ENCODE data around the gene LYSMD3. TPM values are rescaled to one million over a fixed set of nuclear protein-coding genes. Genes with fewer than 3 reads are reported as not detected.

The LYSMD3 gene
- polyA plus RNA-seq, 1 donor (not counting 4 experiments of a cell fraction or from before 2014, with no cell fraction given): 18.9 TPM

DNA sequence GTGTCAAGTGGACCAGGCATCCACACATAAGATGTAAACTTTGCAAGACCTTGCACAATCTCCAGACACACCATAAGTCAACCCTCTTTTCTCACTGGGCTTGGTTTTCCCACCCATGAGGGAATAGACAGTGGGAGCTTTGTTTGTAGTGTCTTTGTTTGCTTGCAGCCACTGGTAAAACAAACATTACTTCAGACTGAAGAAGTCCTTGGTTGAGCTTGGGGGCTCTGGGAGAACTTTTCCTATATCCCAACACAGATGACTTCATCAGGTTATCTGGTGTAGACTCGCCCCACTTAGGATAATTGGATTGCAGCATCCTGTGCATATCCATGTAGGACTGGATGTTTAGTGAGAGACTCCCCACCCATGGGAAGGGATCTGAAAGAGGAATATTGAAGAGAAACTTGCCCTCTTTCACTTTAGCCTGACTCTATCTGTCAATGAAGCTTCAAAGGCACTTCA, 17.7 kb upstream of the LYSMD3 start:
- DNase-seq (ENCODE audit: low read depth, low spot score) (no peak), FAIRE-seq (no peak)
- Histone ChIP-seq H3K27me3 (ENCODE audit: control insufficient read depth, extremely low read depth, insufficient read depth, low read length) (peaks cover 8% of the 10 kb centered on the region), H3K9me3 (ENCODE audit: control insufficient read depth, low read depth, low read length) (no peaks in the 10 kb centered on the region), H3K4me2 (ENCODE audit: control insufficient read depth, extremely low read depth, insufficient read depth, low read depth, low read length) (no peak overlapping the region), H3K9me1 (ENCODE audit: control insufficient read depth, extremely low read depth, insufficient read depth, low read length) (no peaks in the 10 kb centered on the region), H3K27ac (ENCODE audit: control insufficient read depth, insufficient read depth, low read length) (no peak overlapping the region), H3K79me2 (ENCODE audit: control insufficient read depth, insufficient read depth, low read length) (no peaks in the 10 kb centered on the region), H3K36me3 (ENCODE audit: control insufficient read depth in 2 of 2, extremely low read depth in 1 of 2, insufficient read depth in 2 of 2, low read length in 2 of 2) (no peaks in the 10 kb centered on the region), H2AFZ (ENCODE audit: control insufficient read depth, low read length) (no peak overlapping the region), H3K4me3 (ENCODE audit: control insufficient read depth in 2 of 3, extremely low read depth in 1 of 3, insufficient read depth in 2 of 3, low read depth in 1 of 3, low read length in 3 of 3) (no peak overlapping the region), H3K9ac (ENCODE audit: control insufficient read depth, extremely low read depth, insufficient read depth, low read length) (no peak overlapping the region), H4K20me1 (ENCODE audit: control insufficient read depth, extremely low read depth, insufficient read depth, low read length) (no peaks in the 10 kb centered on the region), H3K4me1 (ENCODE audit: control insufficient read depth, extremely low read depth, insufficient read depth, low read length) (no peaks in the 10 kb centered on the region)
- dilution Hi-C loops (cut with MboI; ENCODE audit: extremely low pct_ligation_motif_present, low sequenced_read_pairs): no loop called here
- TF ChIP-seq EZH2 (IDR thresholded peaks at IDR 0.05; ENCODE audit: low read length): no peak
- TF ChIP-seq, protein P1, sequence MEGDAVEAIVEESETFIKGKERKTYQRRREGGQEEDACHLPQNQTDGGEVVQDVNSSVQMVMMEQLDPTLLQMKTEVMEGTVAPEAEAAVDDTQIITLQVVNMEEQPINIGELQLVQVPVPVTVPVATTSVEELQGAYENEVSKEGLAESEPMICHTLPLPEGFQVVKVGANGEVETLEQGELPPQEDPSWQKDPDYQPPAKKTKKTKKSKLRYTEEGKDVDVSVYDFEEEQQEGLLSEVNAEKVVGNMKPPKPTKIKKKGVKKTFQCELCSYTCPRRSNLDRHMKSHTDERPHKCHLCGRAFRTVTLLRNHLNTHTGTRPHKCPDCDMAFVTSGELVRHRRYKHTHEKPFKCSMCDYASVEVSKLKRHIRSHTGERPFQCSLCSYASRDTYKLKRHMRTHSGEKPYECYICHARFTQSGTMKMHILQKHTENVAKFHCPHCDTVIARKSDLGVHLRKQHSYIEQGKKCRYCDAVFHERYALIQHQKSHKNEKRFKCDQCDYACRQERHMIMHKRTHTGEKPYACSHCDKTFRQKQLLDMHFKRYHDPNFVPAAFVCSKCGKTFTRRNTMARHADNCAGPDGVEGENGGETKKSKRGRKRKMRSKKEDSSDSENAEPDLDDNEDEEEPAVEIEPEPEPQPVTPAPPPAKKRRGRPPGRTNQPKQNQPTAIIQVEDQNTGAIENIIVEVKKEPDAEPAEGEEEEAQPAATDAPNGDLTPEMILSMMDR (optimal IDR thresholded peaks at IDR 0.05 in 1 of 3, IDR thresholded peaks at IDR 0.05 in 1 of 3, conservative IDR thresholded peaks at IDR 0.05 in 1 of 3; ENCODE audit: extremely low read depth in 1 of 3, insufficient read depth in 2 of 3, low read length in 3 of 3): no peak

DNA sequence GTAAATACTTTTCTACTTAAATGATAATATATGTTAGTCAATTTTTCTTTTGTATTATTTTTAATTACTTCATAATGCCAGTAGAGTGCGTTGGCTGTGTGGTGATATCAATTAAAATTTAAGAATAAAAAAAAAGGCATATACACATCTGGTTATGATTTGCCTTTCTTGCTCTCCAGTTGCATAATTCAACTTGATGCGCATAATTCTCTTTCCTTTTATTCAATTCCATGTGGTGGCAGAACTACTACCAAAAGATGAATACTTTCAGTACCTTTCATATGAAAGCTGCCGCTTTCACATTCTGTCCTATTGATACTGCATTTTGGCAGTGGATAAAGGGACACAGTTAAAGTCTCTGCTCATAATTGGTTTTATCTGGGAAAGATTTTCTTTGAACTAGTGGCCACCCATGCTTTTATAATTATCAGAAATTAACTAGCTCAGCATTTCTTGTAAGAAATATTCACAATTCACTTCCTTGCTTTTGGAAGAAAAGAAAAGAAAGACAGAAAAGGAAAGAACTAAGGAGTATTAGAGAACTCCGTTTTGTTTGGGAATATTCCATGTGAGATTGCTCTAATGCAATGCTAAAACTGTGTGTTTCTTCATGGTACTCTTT, 16.9 kb upstream of the LYSMD3 start:
- no peak for TF ChIP-seq EZH2 (IDR thresholded peaks at IDR 0.05; ENCODE audit: low read length)
- TF ChIP-seq, protein P1 (optimal IDR thresholded peaks at IDR 0.05 in 1 of 3, IDR thresholded peaks at IDR 0.05 in 1 of 3, conservative IDR thresholded peaks at IDR 0.05 in 1 of 3; ENCODE audit: extremely low read depth in 1 of 3, insufficient read depth in 2 of 3, low read length in 3 of 3): no peak
- H3K9ac ChIP-seq (ENCODE audit: control insufficient read depth, extremely low read depth, insufficient read depth, low read length): no peak overlapping the region
- no peak for DNase-seq (ENCODE audit: low read depth, low spot score)

More for the DNA sequence above, 16.9 kb upstream of the LYSMD3 start:
- Histone ChIP-seq H2AFZ (ENCODE audit: control insufficient read depth, low read length) (no peak overlapping the region), H3K27ac (ENCODE audit: control insufficient read depth, insufficient read depth, low read length) (no peak overlapping the region), H3K4me1 (ENCODE audit: control insufficient read depth, extremely low read depth, insufficient read depth, low read length) (no peaks in the 10 kb centered on the region), H3K36me3 (ENCODE audit: control insufficient read depth in 2 of 2, extremely low read depth in 1 of 2, insufficient read depth in 2 of 2, low read length in 2 of 2) (no peaks in the 10 kb centered on the region), H3K4me3 (ENCODE audit: control insufficient read depth in 2 of 3, extremely low read depth in 1 of 3, insufficient read depth in 2 of 3, low read depth in 1 of 3, low read length in 3 of 3) (no peak overlapping the region), H3K9me1 (ENCODE audit: control insufficient read depth, extremely low read depth, insufficient read depth, low read length) (no peaks in the 10 kb centered on the region), H3K27me3 (ENCODE audit: control insufficient read depth, extremely low read depth, insufficient read depth, low read length) (peaks cover 5% of the 10 kb centered on the region), H3K9me3 (ENCODE audit: control insufficient read depth, low read depth, low read length) (no peaks in the 10 kb centered on the region), H3K4me2 (ENCODE audit: control insufficient read depth, extremely low read depth, insufficient read depth, low read depth, low read length) (no peak overlapping the region), H3K79me2 (ENCODE audit: control insufficient read depth, insufficient read depth, low read length) (no peaks in the 10 kb centered on the region), H4K20me1 (ENCODE audit: control insufficient read depth, extremely low read depth, insufficient read depth, low read length) (no peaks in the 10 kb centered on the region)
- dilution Hi-C loops (cut with MboI; ENCODE audit: extremely low pct_ligation_motif_present, low sequenced_read_pairs): no loop called here
- no peak for FAIRE-seq
